Posterior vena cava (tissue), 2 donors: ENCODE measurements around the gene ARHGEF10L. TPM values are rescaled to one million over a fixed set of nuclear protein-coding genes. Genes with fewer than 3 reads are reported as not detected.

Experiments
- DNase-seq: peaks from one replicate; pipeline ENCODE4 v3.0.0-alpha.2; 2020; ENCODE audit warnings: low spot score
- intact Hi-C, 2 donors: fragments of 100-400 bp; cut with DNase I; formaldehyde crosslinking; loops; one replicate each; pipeline versions ENCODE4 v1.14.1 to v1.14.2; 2022 to 2023
- total RNA-seq, 2 donors: library from RNA; stranded (reverse); fragmentation: NEBNext Ultra II Directional; extraction: Animal tissue kit (Norgen Biotek cat#: 25700); gene quantifications; one replicate each; pipeline ENCODE4 v1.2.1, GENCODE V29; 2021
- donor health status: DM: yes; HTN: yes; CAD: no.
- donor health status: DM: yes; HTN: yes; CAD: no.

The ARHGEF10L gene
- total RNA-seq, 2 donors from 2014 or later, result 103 to 111 TPM

DNA sequence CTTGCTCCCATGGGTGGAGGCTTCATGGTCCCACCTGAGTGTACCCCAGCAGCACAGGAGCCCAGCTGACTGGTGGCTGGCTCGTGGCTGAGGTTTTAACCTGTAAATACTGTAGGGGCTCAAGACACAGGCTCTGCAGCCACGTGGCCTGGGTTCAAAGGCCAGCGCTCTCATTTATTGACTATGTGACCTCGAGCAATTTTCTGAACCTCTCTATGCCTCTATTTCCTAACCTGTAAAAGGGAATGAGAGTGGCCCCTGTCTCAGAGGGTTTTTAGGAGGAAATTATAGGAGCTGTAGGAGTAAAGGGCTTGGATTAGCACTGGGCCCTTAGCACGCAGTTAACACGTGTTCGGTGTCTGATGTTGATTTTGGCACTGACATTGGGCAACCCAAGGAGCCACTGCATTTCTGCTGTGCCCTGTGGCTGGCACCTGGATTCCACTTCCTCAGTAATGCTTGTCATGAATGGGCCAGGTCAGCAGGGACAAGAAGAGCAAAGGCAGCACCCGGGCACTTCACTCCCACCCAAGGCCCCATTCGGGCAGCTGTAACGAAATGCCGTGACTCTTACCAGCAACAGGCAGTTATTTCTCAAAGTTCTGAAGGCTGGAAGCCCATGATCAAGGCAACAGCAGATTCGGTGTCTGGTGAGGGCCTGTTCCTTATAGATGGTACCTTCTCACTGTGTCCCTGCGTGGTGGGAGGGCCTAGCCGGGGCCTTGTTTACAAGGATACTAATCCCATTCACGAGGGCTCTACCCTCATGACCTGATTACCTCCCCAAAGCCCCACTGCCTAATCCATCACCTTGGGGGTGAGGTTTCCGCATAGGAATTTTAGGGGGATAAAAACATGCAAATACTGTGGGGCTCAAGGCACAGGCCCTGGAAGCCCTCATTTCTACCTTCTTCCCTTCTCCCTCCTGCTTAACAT, 25.2 kb downstream of the ARHGEF10L start:
- no peak for DNase-seq
- intact Hi-C loops, result no loop called here

DNA sequence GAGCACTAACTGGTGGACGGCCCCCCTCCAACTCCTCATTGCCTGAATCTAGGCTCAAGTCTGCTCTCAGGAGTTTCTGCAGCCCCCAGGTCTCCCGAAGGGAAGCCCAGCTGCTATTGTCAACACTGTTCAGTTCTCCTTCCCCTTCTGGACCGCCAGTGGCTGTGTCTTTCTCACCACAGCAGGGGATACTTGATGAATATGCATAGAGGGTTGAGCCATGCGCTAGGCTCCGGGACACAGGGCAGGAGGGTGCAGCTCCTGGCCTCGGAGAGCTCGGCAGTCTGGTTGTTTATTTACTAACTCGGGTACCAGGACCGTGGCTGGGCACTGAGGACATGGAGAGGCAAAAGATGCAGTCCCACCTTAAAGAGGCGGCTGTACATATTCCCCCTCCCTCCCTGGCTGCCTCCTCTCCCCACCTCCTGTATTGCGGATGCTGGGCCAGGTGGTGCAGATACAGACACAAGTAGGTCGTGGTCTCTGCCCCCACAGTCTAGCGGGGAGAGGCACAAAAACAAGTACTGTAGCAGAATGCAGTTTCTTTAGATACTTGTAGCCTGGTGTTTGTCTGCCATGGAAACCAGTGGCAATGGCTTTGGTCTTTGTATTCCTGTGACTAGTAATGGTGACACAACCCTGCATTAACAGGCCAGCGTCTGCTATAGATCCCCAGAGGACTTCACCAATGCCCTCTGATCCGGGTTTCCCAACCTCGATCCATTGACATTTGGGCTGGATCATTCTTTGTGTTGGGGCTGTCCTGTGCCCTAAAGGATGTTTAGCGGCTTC, 26.2 kb downstream of the ARHGEF10L start:
- no peak for DNase-seq
- intact Hi-C loops, result no loop called here

DNA sequence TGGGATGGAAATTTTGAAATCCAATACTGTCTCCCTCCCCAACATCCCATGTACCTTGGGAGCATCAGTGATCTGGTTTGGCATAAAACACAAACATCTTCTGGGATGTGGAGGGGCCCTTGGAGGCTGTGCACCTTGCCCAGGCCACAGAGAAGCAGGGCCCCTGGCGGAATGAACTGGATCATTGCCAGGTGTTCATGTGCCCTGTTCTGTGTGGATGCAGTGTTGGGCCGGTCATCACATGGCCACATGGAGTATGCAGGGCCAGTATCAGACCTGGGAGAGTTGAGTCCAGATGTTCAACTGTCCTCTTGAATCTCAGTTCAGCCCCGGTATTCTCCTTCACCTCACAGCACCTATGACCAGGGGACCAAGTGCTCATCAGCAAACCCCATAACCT, 26.9 kb downstream of the ARHGEF10L start:
- intact Hi-C loops, result no loop called here
- DNase-seq, result no peak

DNA sequence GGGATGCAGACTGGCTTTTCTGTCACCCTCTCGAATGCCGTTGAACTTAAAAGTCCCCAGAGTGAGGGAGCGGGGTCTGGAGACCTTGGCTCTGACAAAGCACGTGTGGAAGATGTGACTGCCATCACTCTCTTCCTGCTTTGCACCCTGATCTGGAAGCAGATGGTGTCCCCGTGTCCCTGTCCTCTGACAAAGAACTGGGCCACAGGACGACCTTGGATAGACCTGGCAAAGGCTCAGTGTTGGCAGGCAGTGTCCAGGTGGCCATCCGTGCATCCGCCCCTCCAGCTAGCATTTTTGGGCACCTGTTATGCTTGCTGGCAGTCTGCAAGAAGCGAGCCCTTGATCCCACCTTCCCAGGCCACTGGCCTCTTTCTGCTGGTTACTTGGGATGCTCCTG, 27.4 kb downstream of the ARHGEF10L start:
- intact Hi-C loops, result no loop called here
- no peak for DNase-seq

DNA sequence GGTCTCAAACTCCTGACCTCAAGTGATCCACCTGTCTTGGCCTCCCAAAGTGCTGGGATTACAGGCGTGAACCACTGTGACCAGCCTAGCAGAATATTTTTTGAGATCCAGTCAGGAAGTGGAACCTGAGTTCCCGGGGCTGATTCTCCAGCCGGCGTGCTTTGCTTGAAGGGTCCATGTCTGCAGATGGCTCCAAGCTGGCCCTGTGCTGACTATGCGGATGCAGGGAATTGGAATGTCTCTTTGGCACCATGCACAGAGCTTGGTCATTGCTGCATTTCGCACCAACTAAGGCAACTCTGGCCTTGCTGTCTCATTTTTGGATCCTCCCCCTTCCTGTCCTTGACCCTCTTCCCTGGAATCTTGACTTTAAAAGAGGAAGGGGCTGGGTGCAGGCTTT, 28.1 kb downstream of the ARHGEF10L start:
- no peak for DNase-seq
- intact Hi-C loops, result no loop called here

DNA sequence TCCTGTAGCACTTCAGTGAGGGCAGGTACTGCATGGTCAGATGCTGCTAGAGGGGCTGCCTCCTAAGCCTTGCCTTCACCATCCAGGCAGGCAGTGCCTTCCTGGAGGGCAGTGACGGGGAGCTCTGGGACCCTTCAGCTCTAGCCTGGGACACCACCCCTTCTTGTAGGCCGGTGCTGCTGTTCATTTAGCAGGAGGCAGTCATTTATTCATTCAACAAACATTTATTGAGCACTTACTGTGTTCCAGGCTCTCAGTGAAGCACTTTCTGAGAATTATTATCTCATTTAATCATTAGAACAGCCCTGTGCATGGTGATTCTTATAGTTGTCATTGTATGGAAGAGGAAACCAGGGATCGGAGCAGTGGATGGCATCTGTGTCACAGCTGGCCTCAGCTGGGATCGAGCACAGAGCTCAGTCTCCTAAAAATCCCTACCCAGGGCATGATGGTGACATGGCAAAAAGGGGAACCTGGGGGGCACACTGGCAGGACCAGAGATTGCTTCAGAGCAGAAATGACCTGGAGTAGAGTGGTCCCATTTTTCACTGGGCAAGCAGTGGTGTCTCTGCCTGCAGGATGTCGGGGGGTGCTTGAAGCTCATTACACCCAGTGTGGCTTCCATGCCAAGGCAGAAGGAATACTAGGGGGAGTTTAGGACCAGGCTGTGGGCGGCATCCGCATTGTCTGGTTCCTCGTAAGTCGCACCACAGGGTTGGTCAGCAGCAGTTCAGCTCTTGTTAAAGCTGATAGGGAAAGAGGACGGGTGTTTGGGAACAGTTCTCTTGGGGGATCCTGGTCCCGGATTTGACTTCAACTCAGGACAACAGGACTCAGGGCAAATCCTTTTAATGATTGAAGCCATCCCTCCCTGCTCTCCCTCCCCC, 28.8 kb downstream of the ARHGEF10L start:
- DNase-seq, result no peak
- intact Hi-C loops, result no loop called here

DNA sequence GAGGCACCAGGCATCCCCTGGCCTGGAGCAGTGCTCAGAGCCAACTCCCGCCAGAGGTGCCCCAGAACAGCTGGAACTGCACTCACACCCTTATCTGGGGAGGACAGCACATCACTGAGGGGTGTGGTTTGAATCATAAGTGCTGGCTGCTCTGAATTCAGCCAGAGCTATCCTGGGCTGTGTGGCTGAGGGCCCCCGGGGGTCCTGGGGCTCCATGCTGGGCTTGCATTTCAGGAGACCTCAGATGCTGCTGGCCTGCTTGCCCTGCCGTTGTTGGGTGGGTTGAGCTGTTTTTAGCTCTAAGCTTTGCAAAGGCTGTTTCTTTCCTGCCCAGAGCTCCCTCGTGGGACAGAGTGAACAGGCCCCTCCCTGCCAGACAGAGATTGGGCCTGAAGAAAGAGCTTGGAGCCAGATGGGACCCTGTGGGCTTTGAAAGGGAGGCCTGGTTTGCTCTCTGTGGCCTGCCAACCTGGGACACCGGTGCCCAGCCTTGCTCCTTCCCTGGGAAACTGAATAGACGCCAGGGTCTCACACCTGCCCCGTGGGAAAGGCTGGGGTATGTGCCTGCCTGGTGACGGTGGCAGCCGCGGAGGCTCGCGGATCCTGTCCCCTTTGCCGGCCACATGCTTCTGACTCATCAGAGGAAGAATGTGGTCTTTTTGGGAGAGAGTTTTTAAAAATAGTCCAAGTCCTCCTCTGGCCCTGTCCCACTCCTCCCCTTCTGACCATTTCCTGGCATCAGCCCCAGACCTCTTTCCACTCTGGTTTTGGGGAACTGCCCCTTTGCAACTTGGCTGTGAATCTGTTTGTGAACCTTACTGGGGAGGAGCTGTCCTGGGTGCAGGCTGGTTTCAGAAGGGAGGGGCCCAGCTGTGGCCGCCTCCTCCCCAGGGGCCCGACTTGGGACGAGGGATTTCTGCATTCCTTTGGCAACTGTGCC, 30.0 kb downstream of the ARHGEF10L start:
- intact Hi-C loops, result no loop called here
- peak; percentile 93 for DNase-seq

DNA sequence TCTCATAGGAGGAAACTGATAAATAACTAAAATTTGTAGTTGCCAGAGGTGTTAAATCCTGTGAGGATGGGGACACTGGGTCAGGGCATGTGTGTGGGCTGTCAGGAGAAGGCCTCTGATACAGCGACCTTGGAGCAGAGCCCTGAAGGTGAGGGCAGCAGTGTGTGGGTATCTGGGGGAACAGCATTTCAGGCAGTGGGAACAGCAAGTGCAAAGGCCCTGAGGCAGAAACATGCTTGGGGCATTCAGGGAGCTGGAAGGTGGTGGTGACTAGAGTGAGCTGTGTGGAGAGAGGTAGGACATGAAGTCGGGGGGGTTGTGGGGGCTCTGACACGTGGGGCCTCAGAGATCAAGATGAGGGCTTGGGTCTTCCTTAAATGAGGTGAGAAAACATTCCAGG, 30.7 kb downstream of the ARHGEF10L start:
- intact Hi-C loops, result no loop called here
- DNase-seq, result no peak

DNA sequence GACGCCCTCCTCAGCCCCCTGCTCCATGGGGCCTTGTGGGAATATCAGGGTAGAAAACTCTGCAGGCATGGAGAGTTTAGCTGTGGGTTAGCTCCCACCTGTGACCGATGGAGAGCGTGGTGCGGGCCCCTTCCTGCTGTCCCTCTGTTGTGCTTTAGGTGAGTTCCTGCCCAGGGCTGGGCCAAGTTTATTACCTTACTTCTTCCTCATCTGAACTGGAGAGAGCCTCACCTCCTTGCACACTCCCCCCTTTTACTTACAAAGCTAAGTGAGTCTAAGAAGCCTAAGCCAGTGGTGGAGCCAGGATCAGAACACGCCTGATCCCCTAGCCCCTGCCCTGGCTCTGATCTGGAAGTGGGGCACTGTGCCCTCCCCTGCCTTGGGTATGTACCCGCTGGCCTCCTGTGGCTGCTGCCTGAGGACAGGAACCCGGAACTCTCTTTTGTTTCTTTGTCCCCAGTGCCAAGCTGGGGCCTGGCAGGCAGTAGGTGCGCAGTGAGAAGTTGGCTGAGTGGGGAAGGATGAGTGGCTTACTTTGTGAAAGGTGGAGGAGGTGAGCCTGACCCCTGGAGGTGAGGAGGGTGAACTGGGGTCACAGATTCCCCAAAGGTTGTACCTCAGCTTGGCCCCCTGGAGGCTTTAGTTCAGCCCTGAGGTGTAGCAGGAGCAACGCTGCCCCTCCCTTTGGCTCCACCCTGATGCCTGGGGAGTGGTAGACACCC, 32.9 kb downstream of the ARHGEF10L start:
- no peak for DNase-seq
- intact Hi-C loops, result no loop called here

DNA sequence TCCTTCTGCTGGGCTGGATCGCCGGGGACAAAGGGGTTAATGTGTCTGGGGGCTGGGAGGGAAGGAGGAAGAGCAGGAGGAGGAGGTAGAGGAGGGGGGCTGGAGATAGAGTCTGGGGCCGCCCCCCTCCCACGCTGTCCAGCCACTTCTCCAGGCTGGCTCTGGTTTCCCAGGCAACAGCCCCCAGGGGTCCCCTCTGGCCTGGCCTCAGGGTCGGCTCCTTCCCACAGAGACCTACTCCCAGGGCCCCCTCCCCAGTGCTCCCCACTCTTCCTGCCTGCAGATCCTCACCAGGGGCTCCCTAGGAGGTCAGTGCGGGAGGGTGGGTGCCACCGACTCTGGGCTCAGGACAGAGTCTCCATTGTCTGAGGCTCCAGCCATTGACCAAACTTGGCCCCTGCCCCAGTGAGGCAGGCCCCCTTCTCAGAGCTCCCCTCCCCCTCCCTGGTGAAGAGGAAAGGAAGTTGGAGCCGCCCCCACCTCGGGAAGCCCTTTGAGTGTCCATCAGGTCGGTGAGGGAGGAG, 34.1 kb downstream of the ARHGEF10L start:
- no peak for DNase-seq
- intact Hi-C loops, result no loop called here

DNA sequence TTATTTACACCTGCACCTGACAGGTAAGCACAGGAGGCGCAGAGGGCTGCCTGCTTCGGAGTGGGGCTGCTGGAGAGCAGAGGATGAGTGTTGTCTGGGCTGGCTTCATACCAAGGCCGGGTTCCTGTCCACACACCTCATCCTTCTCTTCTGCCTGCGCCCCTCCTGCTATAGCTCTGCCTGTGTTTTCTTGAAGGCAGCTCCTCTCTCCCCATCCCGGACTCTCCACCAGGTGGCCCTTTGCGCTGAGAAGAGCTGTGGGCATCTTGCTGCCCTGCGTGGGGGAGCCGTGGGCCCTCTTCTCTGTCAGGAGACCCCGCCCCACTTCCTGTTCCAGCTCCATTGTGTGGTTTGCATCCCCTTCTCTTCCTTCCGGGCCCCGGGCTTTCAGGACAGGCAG, 35.0 kb downstream of the ARHGEF10L start:
- no peak for DNase-seq
- intact Hi-C loops, result no loop called here

DNA sequence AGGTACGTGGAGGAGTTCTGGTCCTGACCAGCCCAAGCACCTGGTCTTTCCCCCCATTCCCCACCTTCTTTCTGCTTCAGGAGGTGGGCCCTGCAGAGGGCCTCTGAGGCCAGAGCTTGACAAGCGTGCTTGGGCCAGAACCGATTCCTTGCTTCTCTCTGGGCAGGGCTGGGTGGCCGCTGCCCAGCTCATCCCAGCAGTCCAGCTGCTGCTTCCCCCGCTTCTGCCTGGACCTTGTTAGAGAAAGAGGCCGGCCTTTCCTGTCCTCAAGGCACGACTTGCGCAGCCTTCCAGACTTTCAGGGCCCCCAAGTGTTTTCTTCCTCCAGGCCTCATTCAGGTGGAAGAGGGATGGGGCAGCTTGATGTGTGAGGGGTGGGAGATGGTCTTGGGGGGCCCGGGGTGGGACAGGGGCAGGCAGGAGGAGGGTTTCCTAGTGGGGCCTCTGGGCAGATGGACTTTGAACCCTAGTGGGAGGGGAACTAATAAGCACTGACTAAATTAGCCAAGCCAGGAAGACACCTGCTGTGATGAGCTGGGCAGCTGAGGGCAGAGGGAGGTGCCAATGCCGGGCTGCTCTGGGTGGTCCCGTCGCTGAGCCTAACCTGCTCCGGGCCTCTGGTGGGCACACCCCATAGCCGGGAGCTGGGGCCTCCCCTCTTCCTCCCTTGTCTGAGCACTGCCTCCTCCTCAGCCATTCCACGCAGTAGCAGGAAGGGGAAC, 36.5 kb downstream of the ARHGEF10L start:
- intact Hi-C loops, result no loop called here
- DNase-seq, result no peak

DNA sequence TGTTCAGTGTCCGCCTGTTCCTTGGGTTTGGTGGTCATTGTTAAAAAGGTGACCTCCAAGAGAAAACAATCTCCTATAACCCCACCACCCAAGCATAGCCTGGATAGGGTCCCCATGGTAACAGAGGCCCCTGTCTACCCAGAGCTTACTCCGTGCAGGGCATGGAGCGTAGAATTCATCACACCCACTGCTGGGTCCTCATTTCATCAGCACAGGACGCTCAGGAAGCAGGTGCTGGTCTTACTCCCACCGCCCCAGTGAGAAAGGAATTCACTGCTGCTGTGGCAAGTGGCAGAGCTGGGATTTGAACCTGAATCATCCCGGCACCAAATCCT, 37.0 kb downstream of the ARHGEF10L start:
- DNase-seq, result no peak

DNA sequence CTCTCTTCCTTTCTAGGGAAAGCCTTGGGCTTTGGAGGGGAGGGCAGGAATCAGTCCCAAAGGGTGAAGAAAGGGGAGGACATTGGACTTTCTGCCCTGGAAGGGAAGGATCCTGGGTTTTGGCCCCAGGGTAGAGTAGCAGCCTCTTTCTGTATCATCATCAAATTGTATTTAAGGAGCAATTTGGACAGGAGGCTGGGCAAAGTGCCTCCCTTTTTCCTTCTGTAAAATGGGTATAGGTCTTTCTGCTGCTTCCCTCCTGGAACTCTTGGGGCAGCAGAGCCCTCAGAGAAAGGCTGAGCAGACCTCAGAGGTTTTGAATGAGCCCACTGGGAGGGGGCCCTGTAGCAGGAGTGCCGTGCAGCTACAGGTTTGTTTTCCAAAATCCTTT, 38.4 kb downstream of the ARHGEF10L start:
- DNase-seq, result no peak
- intact Hi-C loops, result no loop called here

More for the DNA sequence above, 37.0 kb downstream of the ARHGEF10L start:
- intact Hi-C loops, result no loop called here

DNA sequence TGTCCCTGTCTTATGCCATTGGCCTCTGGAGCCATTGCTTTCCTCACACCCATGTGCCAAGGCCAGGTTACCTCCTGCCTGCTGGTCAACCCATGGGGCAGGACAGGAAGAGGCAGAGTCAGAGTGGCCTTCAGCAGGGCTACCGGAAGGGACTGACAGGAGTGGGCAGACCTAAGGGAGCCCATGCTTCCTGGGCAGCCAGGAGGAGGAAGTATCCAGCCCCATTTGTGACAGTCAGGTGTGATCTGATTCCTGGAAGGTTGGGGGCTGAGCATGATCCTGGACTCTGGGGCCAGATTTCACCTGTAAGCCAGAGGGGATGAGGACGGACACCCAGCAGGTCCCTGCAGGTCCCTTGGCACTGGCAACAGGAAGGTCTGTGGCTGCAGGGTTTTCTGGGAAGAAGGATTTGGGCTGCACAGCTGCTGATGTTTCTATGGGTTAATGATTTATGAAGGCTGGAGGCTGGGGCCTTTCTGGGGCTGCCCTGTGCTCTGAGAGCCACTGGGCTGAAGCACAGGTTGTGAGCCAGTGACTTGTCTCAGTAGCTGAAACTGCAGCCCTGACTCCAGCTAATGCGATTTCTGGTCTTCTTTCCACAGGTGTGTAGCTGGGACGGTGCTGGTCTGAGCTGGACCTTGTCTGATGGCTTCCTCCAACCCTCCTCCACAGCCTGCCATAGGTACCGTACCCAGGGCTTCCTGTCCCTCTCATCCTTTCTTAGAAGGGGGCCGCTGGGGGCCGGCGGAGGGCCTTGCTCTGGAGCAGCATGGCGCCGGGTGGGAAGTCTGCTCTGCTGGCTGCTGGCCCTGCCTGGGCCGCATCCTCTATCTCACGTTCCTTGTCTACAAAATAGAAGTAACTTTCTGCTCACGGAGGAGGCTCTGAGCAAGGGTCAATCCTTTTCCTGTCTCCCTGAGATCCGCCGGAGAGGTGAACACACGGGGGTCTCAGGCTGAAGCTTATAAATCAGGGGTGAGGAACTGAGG, 40.7 kb downstream of the ARHGEF10L start:
- intact Hi-C loops, result loop anchor here in 1 of 2 donors (5.0 kb wide), 1 partner anchor 38 kb away; no protein-coding TSS in a partner anchor
- DNase-seq, result no peak
